ENCODE results near the gene RAD51.
"Not testable (repeated sequence)": the region's sequence is repeated elsewhere in the genome, so short reads cannot be mapped to it uniquely, and the experiment has no call there.

Gene RAD51

GRCh38 chr15:40694688-40695468 lies at the start of gene RAD51:
TSS of gene RAD51 (plus strand) at chr15:40695174. CDS start at chr15:40698759, 3,585 bp downstream.
- TF ChIP-seq CTCF (IDR thresholded peaks at IDR 0.05; ENCODE audit: unreplicated experiment in 3 of 3), result no peak
- H3K4me3 Mint-ChIP-seq, result peak within 1 kb of the TSS; percentile 97 to 99 (median 99)
- no peaks in the 10 kb centered on the region for H3K9me3 Mint-ChIP-seq
- H3K27me3 Mint-ChIP-seq (ENCODE audit: low read depth), result peaks cover 4% of the 10 kb centered on the region
- H3K36me3 Mint-ChIP-seq (ENCODE audit: low read depth), result peaks cover 17% of the 10 kb centered on the region
- peak within 1 kb of the TSS; percentile 92 to 98 (median 97) for H3K27ac Mint-ChIP-seq
- H3K4me1 Mint-ChIP-seq, result peaks cover 31% of the 10 kb centered on the region

- H3K36me3 Mint-ChIP-seq (ENCODE audit: low read depth), result peaks cover 7% of the 10 kb centered on the region
- no peaks in the 10 kb centered on the region for H3K27me3 Mint-ChIP-seq (ENCODE audit: low read depth)
- no peak overlapping the region for H3K27ac Mint-ChIP-seq
- H3K9me3 Mint-ChIP-seq, result no peaks in the 10 kb centered on the region
- no peaks in the 10 kb centered on the region for H3K4me1 Mint-ChIP-seq
- no peak overlapping the region for H3K4me3 Mint-ChIP-seq
- no peak for TF ChIP-seq CTCF (IDR thresholded peaks at IDR 0.05; ENCODE audit: unreplicated experiment in 3 of 3)
Observed at GRCh38 chr15:40647523-40647922, 47.5 kb upstream of the RAD51 start.

- Mint-ChIP-seq H3K27ac (no peak overlapping the region), H3K4me1 (no peaks in the 10 kb centered on the region), H3K36me3 (ENCODE audit: low read depth) (peaks cover 16% of the 10 kb centered on the region)
Observed at GRCh38 chr15:40650479-40650878, 44.5 kb upstream of the RAD51 start.

GRCh38 chr15:40660686-40661085 lies 34.3 kb upstream of the RAD51 start:
- H3K27ac Mint-ChIP-seq, result no peak overlapping the region
- peaks cover 18% of the 10 kb centered on the region for H3K36me3 Mint-ChIP-seq (ENCODE audit: low read depth)
- no peaks in the 10 kb centered on the region for H3K9me3 Mint-ChIP-seq
- H3K4me3 Mint-ChIP-seq, result no peak overlapping the region
- H3K27me3 Mint-ChIP-seq (ENCODE audit: low read depth), result no peaks in the 10 kb centered on the region
- TF ChIP-seq CTCF (IDR thresholded peaks at IDR 0.05; ENCODE audit: unreplicated experiment in 3 of 3), result no peak
- H3K4me1 Mint-ChIP-seq, result no peaks in the 10 kb centered on the region

More at GRCh38 chr15:40650479-40650878, 44.5 kb upstream of the RAD51 start:
- Mint-ChIP-seq H3K27me3 (ENCODE audit: low read depth) (no peaks in the 10 kb centered on the region), H3K4me3 (no peak overlapping the region), H3K9me3 (no peaks in the 10 kb centered on the region)
- no peak for TF ChIP-seq CTCF (IDR thresholded peaks at IDR 0.05; ENCODE audit: unreplicated experiment in 3 of 3)

- no peak overlapping the region for H3K27ac Mint-ChIP-seq
- peaks cover 4% of the 10 kb centered on the region for H3K36me3 Mint-ChIP-seq (ENCODE audit: low read depth)
- no peak for TF ChIP-seq CTCF (IDR thresholded peaks at IDR 0.05; ENCODE audit: unreplicated experiment in 3 of 3)
- H3K27me3 Mint-ChIP-seq (ENCODE audit: low read depth), result no peaks in the 10 kb centered on the region
- H3K9me3 Mint-ChIP-seq, result no peaks in the 10 kb centered on the region
- H3K4me1 Mint-ChIP-seq, result no peaks in the 10 kb centered on the region
- H3K4me3 Mint-ChIP-seq, result no peak overlapping the region
Observed at GRCh38 chr15:40664909-40665308, 30.1 kb upstream of the RAD51 start.

- H3K27ac Mint-ChIP-seq; H3K9me3 Mint-ChIP-seq; H3K36me3 Mint-ChIP-seq (ENCODE audit: low read depth); H3K27me3 Mint-ChIP-seq (ENCODE audit: low read depth); H3K4me3 Mint-ChIP-seq; H3K4me1 Mint-ChIP-seq: not testable (repeated sequence)
Observed at GRCh38 chr15:40676290-40676689, 18.7 kb upstream of the RAD51 start.

- not testable (repeated sequence) for H3K36me3 Mint-ChIP-seq (ENCODE audit: low read depth); H3K4me3 Mint-ChIP-seq; H3K4me1 Mint-ChIP-seq; H3K27ac Mint-ChIP-seq; H3K27me3 Mint-ChIP-seq (ENCODE audit: low read depth); H3K9me3 Mint-ChIP-seq
Observed at GRCh38 chr15:40676906-40677305, 18.1 kb upstream of the RAD51 start.

All from nephron (organoid).